NCI-H345 treated with DMSO at 0.1 percent for 48 hours (cell line): ENCODE data around the gene SLC12A2.

Experiments
- DNase-seq: peaks from one replicate; lab custom pipeline; 2025; ENCODE audit not compliant: unreplicated experiment; lab: John Stamatoyannopoulos, UW

The SLC12A2 gene

DNA sequence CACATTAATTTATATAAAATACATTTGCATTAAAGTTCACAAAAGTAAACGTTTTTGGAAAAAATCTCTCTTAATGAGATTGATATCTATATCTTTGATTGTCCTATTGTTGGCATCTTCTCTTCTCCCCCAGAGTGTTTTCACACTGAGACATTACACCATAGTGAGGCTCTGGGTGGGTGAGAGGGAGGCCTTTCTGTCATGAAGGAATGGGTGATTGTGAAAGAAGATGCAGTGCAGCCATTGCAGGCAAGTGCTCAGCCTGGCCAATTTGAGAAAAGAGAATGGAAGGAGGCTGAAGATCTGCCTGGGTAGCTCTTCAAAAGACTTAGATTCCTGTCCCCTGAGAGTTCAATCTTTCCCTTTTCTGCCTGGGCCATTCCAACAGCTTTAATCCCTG is 140.8 kb downstream of the SLC12A2 start:
- no peak for DNase-seq

- DNase-seq: no peak
Observed at GRCh38 chr5:128225245-128226030, 141.9 kb downstream of the SLC12A2 start.

- no peak for DNase-seq
Observed at GRCh38 chr5:128228008-128228407, 144.4 kb downstream of the SLC12A2 start.

DNA sequence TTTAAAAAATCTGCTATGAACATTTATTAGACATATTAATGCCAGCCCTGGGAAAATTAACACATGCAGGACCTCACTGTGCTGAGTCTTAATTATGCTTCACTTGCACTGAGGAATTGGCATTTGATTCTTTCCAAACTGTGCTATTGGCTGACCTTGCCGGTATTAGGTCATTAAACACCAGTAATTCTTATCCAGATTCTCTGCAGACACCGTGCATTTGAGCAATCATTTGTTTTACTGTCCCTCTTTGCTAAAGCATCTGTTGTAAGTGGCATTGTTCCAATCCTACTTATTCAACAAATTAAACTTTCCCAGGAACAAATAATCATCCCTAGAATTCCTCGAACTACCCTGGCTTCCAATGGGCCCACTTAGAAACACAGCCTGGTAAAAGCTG is 145.0 kb downstream of the SLC12A2 start:
- no peak for DNase-seq

- DNase-seq: no peak
Observed at GRCh38 chr5:128234928-128235641, 151.5 kb downstream of the SLC12A2 start.

- DNase-seq: no peak
Observed at GRCh38 chr5:128236334-128236733, 152.8 kb downstream of the SLC12A2 start.

DNA sequence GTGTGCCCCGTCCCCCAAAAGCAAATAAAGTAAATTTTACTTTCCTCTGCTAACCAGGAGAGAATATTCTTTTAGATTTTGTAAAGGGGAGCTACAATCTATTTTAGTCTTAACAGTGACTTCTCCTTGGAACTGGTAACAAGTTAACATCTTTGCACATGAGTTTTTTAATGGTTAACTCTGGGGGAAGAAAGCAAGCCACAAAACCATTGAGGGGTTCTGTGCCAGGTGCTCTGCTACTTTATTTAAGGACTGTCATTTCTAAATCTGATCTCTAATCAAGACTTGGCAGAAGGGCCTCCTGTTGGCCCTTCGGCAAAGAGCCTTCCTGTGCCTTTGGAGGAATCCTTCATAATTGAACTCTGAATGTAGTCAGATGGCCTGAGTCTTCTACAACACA is 153.4 kb downstream of the SLC12A2 start:
- DNase-seq: no peak

DNA sequence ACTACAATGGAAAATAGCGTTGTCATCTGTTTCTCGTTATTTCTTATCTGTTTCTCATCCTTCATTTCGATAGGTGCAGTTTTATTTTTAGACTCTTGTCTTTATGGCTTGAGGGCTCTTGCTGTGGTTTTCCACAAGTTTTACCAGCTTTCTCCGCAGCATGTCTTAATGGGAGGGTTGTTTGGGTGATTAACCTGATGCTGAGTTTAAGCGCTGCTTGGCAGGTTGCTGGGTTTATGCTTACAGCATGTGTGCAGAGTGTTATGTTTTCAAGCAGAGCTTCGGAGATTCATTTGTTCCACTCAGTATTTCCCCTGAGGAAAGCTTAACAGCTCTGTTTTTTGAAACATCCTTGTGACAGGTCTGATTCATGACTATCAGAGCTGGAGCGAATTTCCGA is 154.0 kb downstream of the SLC12A2 start:
- DNase-seq: no peak
